Fibroblast of lung (primary cell): ENCODE measurements around the gene PSME3. TPM values are rescaled to one million over a fixed set of nuclear protein-coding genes. Genes with fewer than 3 reads are reported as not detected.

ENCODE experiments used
- DNase-seq, 2 donors: peaks; one replicate each; pipeline versions ENCODE4 v3.0.0 to v3.0.0-alpha.2; 2010; ENCODE audit warnings: low read depth in 2 of 2
- H2AFZ ChIP-seq: 2 replicates; pipeline ENCODE4 v1.5.1; 2012; ENCODE audit warnings: low read length, control low read depth, inconsistent platforms
- H3K27ac ChIP-seq: 2 replicates; pipeline ENCODE4 v1.5.1; 2011; ENCODE audit warnings: low read length, control low read depth; ENCODE audit not compliant: insufficient read depth
- H3K27me3 ChIP-seq: 2 replicates; pipeline ENCODE4 v1.5.1; 2011; ENCODE audit warnings: mild to moderate bottlenecking, low read length; ENCODE audit not compliant: control insufficient read depth, insufficient read depth
- H3K36me3 ChIP-seq: 2 replicates; pipeline ENCODE4 v1.5.1; 2011; ENCODE audit warnings: low read length; ENCODE audit not compliant: control insufficient read depth, insufficient read depth
- H3K4me1 ChIP-seq: 2 replicates; pipeline ENCODE4 v1.5.1; 2011; ENCODE audit warnings: low read length; ENCODE audit not compliant: control insufficient read depth, insufficient read depth; ENCODE audit errors: extremely low read depth
- H3K4me2 ChIP-seq: 2 replicates; pipeline ENCODE4 v1.5.1; 2011; ENCODE audit warnings: low read length, control low read depth; ENCODE audit not compliant: insufficient read depth; ENCODE audit errors: extremely low read depth
- H3K4me3 ChIP-seq, 4 experiments: fragments of 200-600 bp in 1 of 4; sonication (generic) in 1 of 4; replicated peaks in 1 of 4; 2 replicates each; pipeline ENCODE4 v1.5.1; 2011 to 2016; ENCODE audit warnings: low read length in 4 of 4, low read depth in 3 of 4, mild to moderate bottlenecking in 3 of 4, control low read depth in 2 of 4, inconsistent platforms in 1 of 4, mixed read lengths in 1 of 4; ENCODE audit not compliant: insufficient read depth in 1 of 4; ENCODE audit errors: control extremely low read depth in 1 of 4
- H3K79me2 ChIP-seq: 2 replicates; pipeline ENCODE4 v1.5.1; 2012; ENCODE audit warnings: mild to moderate bottlenecking, low read length, inconsistent platforms; ENCODE audit not compliant: control insufficient read depth, insufficient read depth
- H3K9ac ChIP-seq: 2 replicates; pipeline ENCODE4 v1.5.1; 2011; ENCODE audit warnings: mild to moderate bottlenecking, low read length, control low read depth; ENCODE audit not compliant: insufficient read depth
- H3K9me3 ChIP-seq: 2 replicates; pipeline ENCODE4 v1.5.1; 2012; ENCODE audit warnings: low read depth, low read length; ENCODE audit not compliant: control insufficient read depth, insufficient read depth
- H4K20me1 ChIP-seq: 2 replicates; pipeline ENCODE4 v1.5.1; 2011; ENCODE audit warnings: low read length; ENCODE audit not compliant: control insufficient read depth, insufficient read depth; ENCODE audit errors: extremely low read depth
- CTCF ChIP-seq, 2 donors: IDR thresholded peaks in 1 of 2; conservative IDR thresholded peaks in 1 of 2; 1 replicate in 1 of 2; 2 replicates in 1 of 2; pipeline ENCODE4 v1.5.1; 2011 to 2012; ENCODE audit warnings: low read length in 2 of 2, control low read depth in 1 of 2, inconsistent platforms in 1 of 2, low read depth in 1 of 2, mild to moderate bottlenecking in 1 of 2
- EZH2 ChIP-seq: IDR thresholded peaks from 2 replicates; pipeline ENCODE4 v1.5.1; 2012; ENCODE audit warnings: low read length, control low read depth, mild to moderate bottlenecking; ENCODE audit errors: missing control alignments
- polyA plus RNA-seq, 2 donors: library from polyadenylated mRNA; depleted of rRNA in 1 of 2; stranded (reverse) in 1 of 2; unstranded in 1 of 2; fragments of >200 nt; gene quantifications; 2 replicates each; pipeline ENCODE4 v1.2.1, GENCODE V29; 2011 to 2012; ENCODE audit warnings: missing spikeins in 1 of 2
- total RNA-seq: library from RNA; depleted of rRNA; stranded (reverse); fragments of >200 nt; gene quantifications from 2 replicates; pipeline ENCODE4 v1.2.1, GENCODE V29; 2014

PSME3 gene
- total and polyA plus RNA-seq, 2 donors (not counting 1 experiment from before 2014, with no cell fraction given) = 50.7 to 133 TPM

- Histone ChIP-seq H3K9me3 (no peaks in the 10 kb centered on the region), H3K4me1 (no peaks in the 10 kb centered on the region), H3K27me3 (peaks cover 4% of the 10 kb centered on the region), H3K4me3 (no peak overlapping the region), H3K79me2 (no peaks in the 10 kb centered on the region), H3K36me3 (no peaks in the 10 kb centered on the region), H3K4me2 (no peak overlapping the region), H2AFZ (no peak overlapping the region), H4K20me1 (no peaks in the 10 kb centered on the region), H3K9ac (no peak overlapping the region), H3K27ac (no peak overlapping the region)
- DNase-seq = no peak
- no peak for TF ChIP-seq EZH2
- no peak for TF ChIP-seq CTCF (conservative IDR thresholded peaks at IDR 0.05 in 1 of 2, IDR thresholded peaks at IDR 0.05 in 1 of 2; ENCODE audit: low read depth in 1 of 2, low read length in 2 of 2)
Observed at GRCh38 chr17:42893359-42893758, 60.2 kb downstream of the PSME3 start.

Other genes starting within 250 kb of the PSME3 start
- gene RETREG3, start 224.0 kb upstream of the PSME3 start, total RNA-seq = 67.0 and 68.6 TPM in 2 replicates
- 30.0 and 37.5 TPM in 2 replicates for gene RETREG3, start 224.0 kb upstream of the PSME3 start, polyA plus RNA-seq
- 12.8 and 16.7 TPM in 2 replicates for gene TUBG1, start 223.7 kb upstream of the PSME3 start, total RNA-seq
- gene TUBG1, start 223.7 kb upstream of the PSME3 start, polyA plus RNA-seq = 60.0 and 124 TPM in 2 replicates
- 6.9 and 11.6 TPM in 2 replicates for gene TUBG2, start 174.1 kb upstream of the PSME3 start, total RNA-seq
- 13.1 and 13.5 TPM in 2 replicates for gene TUBG2, start 174.1 kb upstream of the PSME3 start, polyA plus RNA-seq
- 19.3 and 24.6 TPM in 2 replicates for gene PLEKHH3, start 156.4 kb upstream of the PSME3 start, total RNA-seq
- gene PLEKHH3, start 156.4 kb upstream of the PSME3 start, polyA plus RNA-seq = 2.3 and 3.0 TPM in 2 replicates
- gene CCR10, start 151.6 kb upstream of the PSME3 start, total RNA-seq = 1.3 and 2.6 TPM in 2 replicates
- 0.87 and 2.5 TPM in 2 replicates for gene CCR10, start 151.6 kb upstream of the PSME3 start, polyA plus RNA-seq
- 20.5 and 40.1 TPM in 2 replicates for gene CNTNAP1, start 150.9 kb upstream of the PSME3 start, total RNA-seq
- 39.4 and 39.5 TPM in 2 replicates for gene CNTNAP1, start 150.9 kb upstream of the PSME3 start, polyA plus RNA-seq
- gene EZH1, start 88.4 kb upstream of the PSME3 start, total RNA-seq = 16.4 and 28.6 TPM in 2 replicates
- 23.6 and 31.9 TPM in 2 replicates for gene EZH1, start 88.4 kb upstream of the PSME3 start, polyA plus RNA-seq
- gene RAMP2, start 72.2 kb upstream of the PSME3 start, total RNA-seq = 0.17 and 0.26 TPM in 2 replicates
- gene RAMP2, start 72.2 kb upstream of the PSME3 start, polyA plus RNA-seq = 0.17 and 0.45 TPM in 2 replicates
- 43.6 and 44.7 TPM in 2 replicates for gene VPS25, start 59.9 kb upstream of the PSME3 start, total RNA-seq
- 92.7 and 121 TPM in 2 replicates for gene VPS25, start 59.9 kb upstream of the PSME3 start, polyA plus RNA-seq
- gene WNK4, start 52.8 kb upstream of the PSME3 start, total RNA-seq = under 0.01 and 0.51 TPM in 2 replicates
- 0.35 and 0.84 TPM in 2 replicates for gene WNK4, start 52.8 kb upstream of the PSME3 start, polyA plus RNA-seq
- 53.5 and 59.8 TPM in 2 replicates for gene COA3, start 34.7 kb upstream of the PSME3 start, total RNA-seq
- gene COA3, start 34.7 kb upstream of the PSME3 start, polyA plus RNA-seq = 80.3 and 97.1 TPM in 2 replicates
- 0.26 and 0.66 TPM in 2 replicates for gene CNTD1, start 34.5 kb upstream of the PSME3 start, total RNA-seq
- gene CNTD1, start 34.5 kb upstream of the PSME3 start, polyA plus RNA-seq = 0.14 TPM in 1 of 2 replicates, not detected in the other
- gene BECN1, start 9.1 kb upstream of the PSME3 start, total RNA-seq = 97.3 and 150 TPM in 2 replicates
- gene BECN1, start 9.1 kb upstream of the PSME3 start, polyA plus RNA-seq = 87.4 and 90.4 TPM in 2 replicates
- 0.26 and 0.33 TPM in 2 replicates for gene AOC2, start 11.2 kb downstream of the PSME3 start, total RNA-seq
- 0.09 and 0.12 TPM in 2 replicates for gene AOC2, start 11.2 kb downstream of the PSME3 start, polyA plus RNA-seq
- 0.17 and 0.26 TPM in 2 replicates for gene AOC3, start 17.8 kb downstream of the PSME3 start, total RNA-seq
- 0.23 and 3.5 TPM in 2 replicates for gene AOC3, start 17.8 kb downstream of the PSME3 start, polyA plus RNA-seq
- gene G6PC1, start 67.4 kb downstream of the PSME3 start, total RNA-seq = not detected in 2 replicates
- gene G6PC1, start 67.4 kb downstream of the PSME3 start, polyA plus RNA-seq = not detected in 2 replicates
- 17.7 and 21.6 TPM in 2 replicates for gene AARSD1, start 131.1 kb downstream of the PSME3 start, total RNA-seq
- gene AARSD1, start 131.1 kb downstream of the PSME3 start, polyA plus RNA-seq = 37.3 and 51.2 TPM in 2 replicates
- 0.17 TPM in 1 of 2 replicates, not detected in the other for gene PTGES3L, start 146.7 kb downstream of the PSME3 start, total RNA-seq
- 0.24 and 1.7 TPM in 2 replicates for gene PTGES3L, start 146.7 kb downstream of the PSME3 start, polyA plus RNA-seq
- gene RUNDC1, start 147.2 kb downstream of the PSME3 start, total RNA-seq = 7.7 and 8.8 TPM in 2 replicates
- 6.3 and 8.0 TPM in 2 replicates for gene RUNDC1, start 147.2 kb downstream of the PSME3 start, polyA plus RNA-seq
- gene RPL27, start 165.0 kb downstream of the PSME3 start, total RNA-seq = 902 and 1,145 TPM in 2 replicates
- gene RPL27, start 165.0 kb downstream of the PSME3 start, polyA plus RNA-seq = 3,313 and 3,346 TPM in 2 replicates
- gene IFI35, start 173.4 kb downstream of the PSME3 start, total RNA-seq = 31.3 and 34.5 TPM in 2 replicates
- gene IFI35, start 173.4 kb downstream of the PSME3 start, polyA plus RNA-seq = 33.4 and 52.0 TPM in 2 replicates
- 259 and 297 TPM in 2 replicates for gene VAT1, start 189.0 kb downstream of the PSME3 start, total RNA-seq
- 234 and 362 TPM in 2 replicates for gene VAT1, start 189.0 kb downstream of the PSME3 start, polyA plus RNA-seq
- gene RND2, start 191.8 kb downstream of the PSME3 start, total RNA-seq = 0.77 and 0.99 TPM in 2 replicates
- gene RND2, start 191.8 kb downstream of the PSME3 start, polyA plus RNA-seq = 0.54 and 0.95 TPM in 2 replicates